HG03378 (cell line): ENCODE data around the gene CORO2B.
"Not testable (repeated sequence)": the region's sequence is repeated elsewhere in the genome, so short reads cannot be mapped to it uniquely, and the experiment has no call there.

Experiments used
- ATAC-seq: cut with Tn5 transposase; IDR thresholded peaks from one replicate; pipeline ENCODE4 v1.9.1; 2021; ENCODE audit warnings: mild to moderate bottlenecking, moderate library complexity; ENCODE audit not compliant: unreplicated experiment

The CORO2B gene

DNA sequence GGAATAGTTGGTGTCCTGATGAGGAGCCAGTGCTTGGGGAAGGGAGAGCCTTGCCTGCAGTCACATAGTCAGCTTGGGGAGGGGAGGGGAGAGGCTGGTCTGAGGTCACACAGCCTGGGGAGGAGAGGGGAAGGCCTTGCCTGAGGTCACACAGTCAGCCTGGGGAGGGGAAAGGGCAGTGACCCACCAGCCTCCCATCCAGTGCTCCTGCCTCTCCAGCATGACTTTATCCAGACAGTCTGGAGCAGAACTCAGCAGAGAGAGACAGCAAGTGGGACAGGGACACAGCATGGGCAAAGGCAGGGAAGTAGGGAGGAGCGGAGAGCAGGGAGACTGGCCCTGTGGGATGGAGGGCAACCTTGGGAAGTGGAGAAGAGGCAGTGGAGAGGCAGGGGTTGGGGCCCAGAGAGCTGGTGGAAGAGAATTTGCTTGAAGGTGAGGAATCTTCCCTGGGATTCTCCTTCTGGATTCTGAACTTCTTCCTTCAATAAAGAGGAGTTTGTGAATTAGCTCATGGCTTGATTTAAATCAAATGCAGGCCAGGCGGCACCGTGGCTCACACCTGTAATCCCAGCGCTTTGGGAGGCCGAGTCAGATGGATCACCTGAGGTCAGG lies 64.5 kb downstream of the CORO2B start:
- no peak for ATAC-seq

DNA sequence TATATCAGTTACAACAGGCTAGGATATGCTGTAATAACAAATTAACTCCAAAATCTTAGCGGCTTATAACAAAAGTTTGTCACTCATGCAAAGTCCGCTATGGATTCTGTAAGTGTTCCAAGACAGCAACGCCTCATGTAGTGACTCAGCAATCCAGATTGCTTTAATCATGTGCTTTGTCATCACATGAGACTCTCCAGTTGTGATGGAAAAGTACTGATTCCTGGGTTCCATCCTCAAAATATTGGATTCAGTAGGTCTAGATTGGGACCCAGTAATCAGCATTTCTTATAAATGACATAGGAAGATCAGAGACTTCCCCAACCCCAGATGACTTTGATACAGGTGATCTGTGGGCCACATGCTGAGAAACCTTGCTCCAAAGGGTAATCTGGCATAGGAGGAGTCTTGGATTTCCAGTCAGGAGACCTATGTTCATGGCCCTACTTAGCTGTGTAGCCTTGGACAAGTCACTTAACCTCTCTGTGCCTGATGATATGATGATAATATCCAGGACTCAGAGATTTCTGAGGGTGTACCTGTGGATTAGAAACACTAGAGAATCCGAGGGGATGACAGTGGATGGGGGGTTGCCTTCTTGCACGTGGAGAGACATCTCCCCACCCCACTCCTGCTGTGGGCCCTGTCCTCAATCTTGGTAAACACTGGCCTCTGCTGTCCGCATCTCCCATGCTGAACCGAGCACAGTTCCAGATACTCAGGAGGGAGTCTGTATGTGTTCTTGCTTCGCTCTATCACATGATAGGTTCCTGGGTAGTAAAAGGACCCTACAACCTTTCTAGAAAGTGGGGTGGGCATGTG lies 65.5 kb downstream of the CORO2B start:
- ATAC-seq = no peak

GRCh38 chr15:68644996-68645395 lies 66.2 kb downstream of the CORO2B start:
- no peak for ATAC-seq

- ATAC-seq = no peak
Measured at GRCh38 chr15:68646156-68646555, 67.4 kb downstream of the CORO2B start.

DNA sequence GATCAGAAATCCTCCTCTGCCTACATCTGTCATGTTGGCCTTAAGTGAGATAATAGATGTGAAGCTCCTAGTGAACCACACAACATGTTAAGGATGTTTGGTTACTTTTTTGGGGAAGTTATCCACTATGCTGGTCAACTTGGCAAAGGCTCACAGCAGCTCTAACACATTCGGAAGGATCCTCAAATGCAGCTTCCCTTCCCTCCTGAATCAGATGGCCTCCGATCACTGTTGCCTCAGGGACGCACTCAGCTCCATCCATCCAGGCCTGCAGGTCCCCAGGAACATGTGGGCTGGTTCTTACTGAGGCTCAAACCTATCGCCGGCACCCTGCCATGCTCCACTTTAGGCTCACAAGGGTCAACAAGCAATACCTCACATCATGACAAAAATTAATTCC lies 67.9 kb downstream of the CORO2B start:
- ATAC-seq = no peak

GRCh38 chr15:68647361-68647760 lies 68.6 kb downstream of the CORO2B start:
- not testable (repeated sequence) for ATAC-seq

DNA sequence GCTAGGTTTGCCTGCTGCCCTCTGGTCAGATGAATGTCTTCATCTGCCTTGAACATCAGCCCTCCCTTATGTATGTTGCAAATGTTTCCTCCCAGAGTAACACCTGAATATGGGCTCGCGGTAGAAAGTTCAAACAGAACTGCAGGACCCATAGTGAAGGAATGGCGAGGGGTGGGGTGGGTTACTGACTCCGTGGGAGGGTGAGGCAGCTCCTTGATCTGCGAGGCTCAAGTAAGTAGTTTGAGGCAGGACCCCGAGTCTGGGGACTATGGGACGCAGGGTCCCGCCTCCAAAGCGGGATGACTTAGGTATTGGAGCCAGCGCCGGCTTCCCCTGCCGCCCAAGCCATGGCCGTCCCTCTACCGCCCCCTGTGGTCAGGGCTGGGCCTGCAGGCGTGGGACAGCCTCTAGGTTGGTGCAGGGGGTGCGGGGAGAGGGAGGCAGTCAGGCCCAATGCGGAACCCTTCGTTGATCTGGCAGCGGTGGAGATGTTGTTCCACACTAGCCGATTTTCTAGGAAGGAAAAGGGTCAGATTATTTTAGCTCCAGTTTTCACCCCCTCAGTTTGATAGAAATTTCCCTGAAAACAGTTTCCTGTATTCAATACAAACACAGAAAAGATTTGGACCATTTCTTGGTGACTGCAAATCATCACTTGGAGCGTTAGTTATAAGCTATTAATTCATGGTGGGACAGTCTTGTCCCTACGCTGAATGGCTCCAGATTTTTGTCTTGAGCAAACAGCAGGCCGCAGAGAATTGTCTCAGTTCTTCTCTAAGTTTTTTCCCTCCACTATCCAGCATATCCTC lies 72.3 kb downstream of the CORO2B start:
- no peak for ATAC-seq

GRCh38 chr15:68651916-68652525 lies 73.2 kb downstream of the CORO2B start:
- ATAC-seq = no peak

GRCh38 chr15:68653031-68653635 lies 74.3 kb downstream of the CORO2B start:
- ATAC-seq = no peak

DNA sequence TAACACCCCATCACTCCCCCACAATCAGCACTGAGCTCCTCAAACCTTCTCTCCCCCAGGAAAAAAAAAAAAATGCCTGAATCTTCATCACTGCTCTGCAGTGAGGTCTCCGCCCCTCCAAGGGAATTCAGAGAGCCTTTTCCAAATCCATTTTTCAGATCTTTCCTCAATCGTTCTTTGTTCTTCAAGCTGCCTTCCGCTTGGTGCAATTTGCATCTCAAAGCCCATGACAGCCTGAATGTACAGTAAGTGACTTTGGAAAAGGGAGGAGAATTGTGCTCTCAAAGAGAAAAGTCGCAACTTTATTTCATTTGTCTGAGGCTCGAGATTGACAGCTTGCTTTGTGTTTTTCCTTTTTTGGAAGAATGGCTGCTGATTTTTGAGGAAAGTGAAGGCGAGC lies 75.0 kb downstream of the CORO2B start:
- no peak for ATAC-seq

DNA sequence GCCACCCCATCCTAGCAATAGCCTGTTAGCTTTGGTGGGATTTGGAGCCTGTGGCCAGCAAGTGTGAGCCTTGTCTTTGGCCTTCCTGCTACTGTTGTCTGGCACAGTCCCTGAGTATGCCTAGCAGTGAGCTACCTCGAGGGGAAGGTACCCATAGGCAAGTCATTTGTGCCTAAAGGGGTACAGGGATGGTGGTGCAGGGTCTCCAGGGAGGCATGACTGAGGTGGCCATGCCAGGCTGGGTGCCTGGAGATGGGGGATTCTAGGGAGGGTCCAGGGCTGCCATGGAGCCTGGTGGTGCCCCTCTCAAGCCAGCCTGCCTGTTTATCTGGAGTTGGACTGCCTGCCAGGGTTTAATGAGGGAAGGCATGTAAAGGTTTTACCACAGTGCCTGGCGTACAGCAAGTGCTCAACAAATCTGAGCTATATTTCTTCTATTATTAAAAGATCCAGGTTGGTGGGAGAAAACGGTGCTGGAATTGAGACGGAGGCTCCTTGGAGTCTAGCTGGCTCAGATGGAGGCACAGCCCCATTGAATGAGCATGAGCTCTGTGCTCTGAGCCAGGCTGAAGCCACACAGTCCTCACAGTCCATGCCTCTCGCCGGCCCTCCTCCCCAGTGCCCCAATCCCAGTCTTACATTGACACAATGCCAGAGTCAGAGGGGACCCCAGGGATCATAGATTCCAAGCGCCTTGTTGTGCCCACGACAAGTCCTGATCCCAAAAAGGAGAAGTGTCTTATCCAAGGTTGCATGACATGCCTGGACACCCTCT lies 76.2 kb downstream of the CORO2B start:
- ATAC-seq = no peak

DNA sequence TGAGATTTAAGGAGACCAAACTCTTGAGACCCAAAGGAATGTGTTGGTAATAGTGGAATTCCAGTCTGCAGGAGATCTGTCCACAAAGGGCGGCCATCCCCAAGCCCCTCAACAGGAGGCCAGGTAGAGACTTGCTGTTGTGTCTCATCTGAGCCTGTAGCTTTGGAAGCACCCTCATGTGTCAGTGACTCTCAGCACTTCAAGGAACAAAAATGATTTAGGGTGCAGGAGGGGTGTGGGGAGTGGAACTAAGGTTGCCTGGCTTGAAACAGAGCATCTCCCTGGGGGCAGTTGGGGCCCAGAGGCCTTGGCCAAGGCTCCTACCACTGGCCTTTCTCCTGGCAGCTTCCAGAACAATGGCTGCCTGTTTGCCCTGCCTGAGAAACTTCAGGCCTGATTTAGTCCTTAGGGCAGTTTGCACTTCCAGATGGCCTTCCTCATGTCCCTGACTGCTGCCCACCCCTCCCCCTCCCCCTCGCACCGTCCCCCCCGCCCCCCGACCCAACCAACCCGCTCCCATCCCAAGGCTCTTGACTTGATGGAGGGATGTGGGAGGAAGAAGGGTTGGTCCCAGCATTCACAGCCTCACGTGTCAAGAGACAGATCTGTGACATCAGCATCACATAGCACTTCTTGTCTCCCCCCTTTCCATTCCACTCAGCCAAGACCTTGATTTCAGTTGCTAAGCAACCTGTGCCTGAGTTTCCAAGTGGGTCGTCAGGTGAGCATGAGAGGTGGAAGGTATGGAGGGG lies 77.1 kb downstream of the CORO2B start:
- ATAC-seq = no peak

DNA sequence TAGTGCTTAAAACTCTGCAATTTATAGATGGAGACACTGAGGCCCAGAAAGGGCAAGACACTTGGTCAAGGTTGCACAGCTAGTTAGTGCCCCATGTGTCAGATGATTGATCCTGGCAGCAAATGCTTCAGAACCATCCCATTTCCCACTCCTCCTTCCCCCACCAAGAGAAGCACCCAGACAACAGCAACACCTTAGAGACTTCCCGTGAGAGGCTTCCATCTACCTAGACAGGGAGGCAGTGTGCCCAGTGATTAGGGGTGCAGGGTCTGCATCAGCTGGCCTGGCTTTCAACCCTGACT lies 77.6 kb downstream of the CORO2B start:
- no peak for ATAC-seq

- ATAC-seq = no peak
Measured at GRCh38 chr15:68658151-68658550, 79.4 kb downstream of the CORO2B start.

GRCh38 chr15:68658641-68659358 lies 80.0 kb downstream of the CORO2B start:
- no peak for ATAC-seq

GRCh38 chr15:68663526-68663925 lies 84.7 kb downstream of the CORO2B start:
- ATAC-seq = no peak

- no peak for ATAC-seq
Measured at GRCh38 chr15:68666120-68666811, 87.5 kb downstream of the CORO2B start.

GRCh38 chr15:68666812-68667450 lies 88.1 kb downstream of the CORO2B start:
- no peak for ATAC-seq
